A549 (cell line): Measurements from ENCODE around the gene CDK10.
A peak's percentile ranks its signal among the peaks of the same experiment; 100 is the strongest.
"Not testable (repeated sequence)": the region's sequence is repeated elsewhere in the genome, so short reads cannot be mapped to it uniquely, and the experiment has no call there.

Source experiments
- ELK1 ChIP-seq: fragments of 150-350 bp; IDR thresholded peaks from 2 replicates; pipeline ENCODE4 v1.6.1; 2014; ENCODE audit warnings: low read depth, mild to moderate bottlenecking, low read length
- EP300 ChIP-seq, 2 experiments: fragments of >200 bp; sonication (Bioruptor Twin); formaldehyde crosslinking; IDR thresholded peaks; 2 replicates in 1 of 2; 3 replicates in 1 of 2; pipeline ENCODE4 v1.6.1; 2016 to 2017
- FOXS1 ChIP-seq: fragments of 250-450 bp; sonication (Bioruptor Pico); IDR thresholded peaks from 2 replicates; pipeline ENCODE4 v1.5.0; 2020; ENCODE audit warnings: mild to moderate bottlenecking, moderate library complexity
- MAX ChIP-seq: IDR thresholded peaks from 2 replicates; pipeline ENCODE4 v1.6.1; 2012
- NFE2L2 ChIP-seq: fragments of 150-350 bp; conservative IDR thresholded peaks from 2 replicates; pipeline ENCODE4 v1.6.1; 2014; ENCODE audit warnings: low read length
- USF2 ChIP-seq: fragments of 450-650 bp; IDR thresholded peaks from 2 replicates; pipeline ENCODE4 v1.6.1; 2014; ENCODE audit warnings: antibody characterized with exemption
- TF ChIP-seq, protein P1 (sequence below): fragments of >200 bp; sonication (Bioruptor Twin); formaldehyde crosslinking; IDR thresholded peaks from 3 replicates; pipeline ENCODE4 v1.5.1; 2016
- TF ChIP-seq, protein P2 (sequence below): fragments of 200-600 bp; sonication (generic); IDR thresholded peaks from 2 replicates; pipeline ENCODE4 v1.6.1; 2016; ENCODE audit warnings: antibody characterized with exemption, mild to moderate bottlenecking, moderate library complexity

DNA sequence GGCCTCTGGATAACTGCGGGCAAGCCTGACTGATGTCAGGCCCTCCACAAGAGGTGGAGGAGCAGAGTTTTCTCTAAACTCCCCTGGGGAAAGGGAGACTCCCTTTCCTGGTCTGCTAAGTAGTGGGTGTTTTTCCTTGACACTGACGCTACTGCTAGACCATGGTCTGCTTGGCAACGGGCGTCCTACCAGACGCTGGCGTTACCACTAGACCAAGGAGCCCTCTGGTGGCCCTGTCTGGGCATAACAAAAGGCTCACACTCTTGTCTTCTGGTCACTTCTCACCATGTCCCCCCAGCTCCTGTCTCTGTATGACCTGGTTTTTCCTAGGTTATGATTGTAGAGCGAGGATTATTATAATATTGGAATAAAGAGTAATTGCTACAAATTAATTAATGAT is 19.5 kb upstream of the CDK10 start:
- TF ChIP-seq, protein P1, sequence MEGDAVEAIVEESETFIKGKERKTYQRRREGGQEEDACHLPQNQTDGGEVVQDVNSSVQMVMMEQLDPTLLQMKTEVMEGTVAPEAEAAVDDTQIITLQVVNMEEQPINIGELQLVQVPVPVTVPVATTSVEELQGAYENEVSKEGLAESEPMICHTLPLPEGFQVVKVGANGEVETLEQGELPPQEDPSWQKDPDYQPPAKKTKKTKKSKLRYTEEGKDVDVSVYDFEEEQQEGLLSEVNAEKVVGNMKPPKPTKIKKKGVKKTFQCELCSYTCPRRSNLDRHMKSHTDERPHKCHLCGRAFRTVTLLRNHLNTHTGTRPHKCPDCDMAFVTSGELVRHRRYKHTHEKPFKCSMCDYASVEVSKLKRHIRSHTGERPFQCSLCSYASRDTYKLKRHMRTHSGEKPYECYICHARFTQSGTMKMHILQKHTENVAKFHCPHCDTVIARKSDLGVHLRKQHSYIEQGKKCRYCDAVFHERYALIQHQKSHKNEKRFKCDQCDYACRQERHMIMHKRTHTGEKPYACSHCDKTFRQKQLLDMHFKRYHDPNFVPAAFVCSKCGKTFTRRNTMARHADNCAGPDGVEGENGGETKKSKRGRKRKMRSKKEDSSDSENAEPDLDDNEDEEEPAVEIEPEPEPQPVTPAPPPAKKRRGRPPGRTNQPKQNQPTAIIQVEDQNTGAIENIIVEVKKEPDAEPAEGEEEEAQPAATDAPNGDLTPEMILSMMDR = peak; percentile 41; the same call in 2 of the 3 replicates
- TF ChIP-seq MAX = 0 out of 2 replicates have a peak, but pooled peaks have one; percentile 23
- TF ChIP-seq EP300 (IDR thresholded peaks at IDR 0.05); USF2; FOXS1 (CRISPR knock-in tag); ELK1; NFE2L2: not testable (repeated sequence)
- TF ChIP-seq, protein P2, sequence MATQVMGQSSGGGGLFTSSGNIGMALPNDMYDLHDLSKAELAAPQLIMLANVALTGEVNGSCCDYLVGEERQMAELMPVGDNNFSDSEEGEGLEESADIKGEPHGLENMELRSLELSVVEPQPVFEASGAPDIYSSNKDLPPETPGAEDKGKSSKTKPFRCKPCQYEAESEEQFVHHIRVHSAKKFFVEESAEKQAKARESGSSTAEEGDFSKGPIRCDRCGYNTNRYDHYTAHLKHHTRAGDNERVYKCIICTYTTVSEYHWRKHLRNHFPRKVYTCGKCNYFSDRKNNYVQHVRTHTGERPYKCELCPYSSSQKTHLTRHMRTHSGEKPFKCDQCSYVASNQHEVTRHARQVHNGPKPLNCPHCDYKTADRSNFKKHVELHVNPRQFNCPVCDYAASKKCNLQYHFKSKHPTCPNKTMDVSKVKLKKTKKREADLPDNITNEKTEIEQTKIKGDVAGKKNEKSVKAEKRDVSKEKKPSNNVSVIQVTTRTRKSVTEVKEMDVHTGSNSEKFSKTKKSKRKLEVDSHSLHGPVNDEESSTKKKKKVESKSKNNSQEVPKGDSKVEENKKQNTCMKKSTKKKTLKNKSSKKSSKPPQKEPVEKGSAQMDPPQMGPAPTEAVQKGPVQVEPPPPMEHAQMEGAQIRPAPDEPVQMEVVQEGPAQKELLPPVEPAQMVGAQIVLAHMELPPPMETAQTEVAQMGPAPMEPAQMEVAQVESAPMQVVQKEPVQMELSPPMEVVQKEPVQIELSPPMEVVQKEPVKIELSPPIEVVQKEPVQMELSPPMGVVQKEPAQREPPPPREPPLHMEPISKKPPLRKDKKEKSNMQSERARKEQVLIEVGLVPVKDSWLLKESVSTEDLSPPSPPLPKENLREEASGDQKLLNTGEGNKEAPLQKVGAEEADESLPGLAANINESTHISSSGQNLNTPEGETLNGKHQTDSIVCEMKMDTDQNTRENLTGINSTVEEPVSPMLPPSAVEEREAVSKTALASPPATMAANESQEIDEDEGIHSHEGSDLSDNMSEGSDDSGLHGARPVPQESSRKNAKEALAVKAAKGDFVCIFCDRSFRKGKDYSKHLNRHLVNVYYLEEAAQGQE = not testable (repeated sequence)
